ENCODE data around the gene P4HTM.

P4HTM gene

DNA sequence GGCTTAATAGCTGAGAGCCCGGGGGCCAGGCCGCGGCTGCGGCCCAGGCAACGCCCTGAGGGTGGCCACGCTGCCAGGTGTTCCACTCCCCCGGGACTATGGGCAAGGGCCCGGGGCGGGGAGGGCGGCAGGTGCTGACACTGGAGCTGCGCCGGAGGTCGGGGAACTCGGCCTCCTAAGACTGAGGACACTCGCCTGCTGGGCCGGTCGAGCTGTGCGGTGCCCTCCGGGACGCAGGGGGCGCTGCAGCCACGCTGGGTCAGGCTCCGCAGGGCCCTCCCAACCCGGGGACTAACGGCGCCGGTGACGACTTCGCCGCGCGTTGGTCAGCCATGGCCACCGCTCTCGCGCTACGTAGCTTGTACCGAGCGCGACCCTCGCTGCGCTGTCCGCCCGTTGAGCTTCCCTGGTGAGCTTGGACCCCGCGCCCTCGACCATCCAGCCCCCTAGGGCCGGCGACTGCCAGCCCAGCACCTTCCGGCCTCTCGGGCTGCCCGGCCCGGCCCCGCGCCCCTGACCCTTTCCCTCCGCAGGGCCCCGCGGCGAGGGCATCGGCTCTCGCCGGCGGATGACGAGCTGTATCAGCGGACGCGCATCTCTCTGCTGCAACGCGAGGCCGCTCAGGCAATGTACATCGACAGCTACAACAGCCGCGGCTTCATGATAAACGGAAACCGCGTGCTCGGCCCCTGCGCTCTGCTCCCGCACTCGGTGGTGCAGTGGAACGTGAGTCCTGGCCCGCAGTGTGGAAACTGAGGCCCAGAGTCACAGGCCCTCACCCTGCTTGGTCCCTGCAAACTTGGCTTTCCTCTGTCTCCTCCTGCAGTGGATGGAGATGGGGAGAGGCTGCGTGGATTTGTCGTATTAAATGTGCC is 32.0 kb downstream of the P4HTM start, which contains the start of gene NDUFAF3:
NDUFAF3 (plus strand) TSS at position 309 of the 875 bp plus-strand sequence; CDS start at position 333, 24 bp downstream.
- in situ Hi-C loops (cut with MboI; ENCODE audit: low sequenced_read_pairs) = no loop called here

DNA sequence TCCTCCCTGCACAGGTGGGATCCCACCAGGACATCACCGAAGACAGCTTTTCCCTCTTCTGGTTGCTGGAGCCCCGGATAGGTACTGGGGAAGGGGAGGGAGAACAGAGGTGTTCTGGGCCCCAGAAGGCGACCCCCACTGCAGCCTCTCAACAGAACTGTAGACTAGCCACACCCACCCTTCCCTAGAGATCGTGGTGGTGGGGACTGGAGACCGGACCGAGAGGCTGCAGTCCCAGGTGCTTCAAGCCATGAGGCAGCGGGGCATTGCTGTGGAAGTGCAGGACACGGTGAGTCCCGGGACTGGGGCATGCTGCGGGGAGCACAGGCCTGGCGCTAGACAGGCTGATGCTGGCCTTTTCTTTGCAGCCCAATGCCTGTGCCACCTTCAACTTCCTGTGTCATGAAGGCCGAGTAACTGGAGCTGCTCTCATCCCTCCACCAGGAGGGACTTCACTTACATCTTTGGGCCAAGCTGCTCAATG is 32.7 kb downstream of the P4HTM start:
- in situ Hi-C loops (cut with MboI; ENCODE audit: low sequenced_read_pairs) = no loop called here

DNA sequence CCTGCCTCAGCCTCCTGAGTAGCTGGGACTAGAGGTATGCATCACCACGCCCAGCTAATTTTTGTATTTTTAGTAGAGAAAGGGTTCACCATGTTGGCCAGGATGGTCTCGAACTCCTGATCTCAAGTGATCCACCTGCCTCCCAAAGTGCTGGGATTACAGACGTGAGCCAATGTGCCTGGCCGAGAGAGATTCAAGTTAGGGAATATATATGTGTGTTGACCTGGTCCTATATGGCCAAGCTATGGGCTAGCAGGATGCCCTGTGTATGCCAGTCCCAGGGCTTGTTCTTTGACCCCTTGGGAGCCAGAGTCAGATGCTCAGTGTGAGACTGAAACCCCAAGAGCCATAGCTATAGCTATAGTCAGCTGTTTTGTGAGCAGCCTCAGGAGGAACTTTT is 33.7 kb downstream of the P4HTM start:
- in situ Hi-C loops (cut with MboI; ENCODE audit: low sequenced_read_pairs) = no loop called here

DNA sequence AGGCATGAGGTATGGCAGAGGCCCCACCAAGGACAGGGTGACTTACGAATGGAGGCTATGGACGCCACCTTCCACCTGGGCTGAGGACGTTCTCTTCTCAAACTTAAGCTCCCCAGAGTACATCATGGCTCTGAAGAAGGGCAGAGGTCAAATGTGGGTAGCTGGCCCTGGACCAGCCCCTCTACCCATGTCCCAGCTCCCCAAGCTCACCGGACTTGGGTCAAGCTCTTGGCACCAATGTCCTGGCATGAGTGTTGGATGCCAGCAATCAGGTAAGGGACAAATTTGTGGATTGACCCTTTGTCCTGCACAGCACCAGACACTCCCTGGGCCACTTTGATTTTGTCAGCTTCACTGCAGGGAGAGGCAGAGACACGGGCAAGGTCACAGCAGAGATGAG is 34.4 kb downstream of the P4HTM start:
- in situ Hi-C loops (cut with MboI; ENCODE audit: low sequenced_read_pairs) = no loop called here

DNA sequence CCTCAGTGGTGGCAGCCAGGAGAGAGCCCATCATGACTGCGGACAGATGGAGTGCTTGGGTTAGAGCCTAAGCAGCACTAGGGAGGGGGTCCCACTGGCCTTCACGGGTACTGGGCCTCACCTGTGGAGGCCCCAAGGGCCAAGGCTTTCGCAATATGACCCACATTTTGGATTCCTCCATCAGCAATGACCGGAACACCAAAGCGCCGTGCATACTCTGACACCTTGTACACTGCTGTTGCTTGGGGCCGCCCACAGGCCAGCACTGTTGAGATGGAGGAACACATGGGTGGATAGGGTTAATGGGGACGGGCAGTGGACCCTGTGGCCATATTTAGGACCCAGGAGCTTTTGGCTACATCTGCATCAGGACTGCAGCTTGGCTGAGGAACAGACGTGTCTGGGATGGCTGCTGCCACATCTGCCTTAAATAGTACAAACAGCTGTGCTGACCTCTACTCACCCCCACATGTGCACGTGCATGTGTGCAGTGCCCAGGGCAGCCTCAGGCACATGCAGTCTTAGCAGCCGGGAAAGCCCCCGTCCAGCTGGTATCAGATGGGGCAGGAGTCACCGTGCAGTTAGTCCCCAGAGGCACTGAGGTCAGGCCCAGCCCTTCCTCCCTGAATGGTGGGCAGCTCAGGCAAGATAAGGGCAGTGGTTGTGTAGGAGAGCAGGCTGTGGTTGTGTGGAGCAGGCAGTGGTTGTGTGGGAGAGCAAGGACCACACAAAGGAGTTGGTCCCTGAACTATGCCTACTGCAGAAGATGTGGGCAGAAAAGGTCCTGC is 35.2 kb downstream of the P4HTM start:
- in situ Hi-C loops (cut with MboI; ENCODE audit: low sequenced_read_pairs) = no loop called here

DNA sequence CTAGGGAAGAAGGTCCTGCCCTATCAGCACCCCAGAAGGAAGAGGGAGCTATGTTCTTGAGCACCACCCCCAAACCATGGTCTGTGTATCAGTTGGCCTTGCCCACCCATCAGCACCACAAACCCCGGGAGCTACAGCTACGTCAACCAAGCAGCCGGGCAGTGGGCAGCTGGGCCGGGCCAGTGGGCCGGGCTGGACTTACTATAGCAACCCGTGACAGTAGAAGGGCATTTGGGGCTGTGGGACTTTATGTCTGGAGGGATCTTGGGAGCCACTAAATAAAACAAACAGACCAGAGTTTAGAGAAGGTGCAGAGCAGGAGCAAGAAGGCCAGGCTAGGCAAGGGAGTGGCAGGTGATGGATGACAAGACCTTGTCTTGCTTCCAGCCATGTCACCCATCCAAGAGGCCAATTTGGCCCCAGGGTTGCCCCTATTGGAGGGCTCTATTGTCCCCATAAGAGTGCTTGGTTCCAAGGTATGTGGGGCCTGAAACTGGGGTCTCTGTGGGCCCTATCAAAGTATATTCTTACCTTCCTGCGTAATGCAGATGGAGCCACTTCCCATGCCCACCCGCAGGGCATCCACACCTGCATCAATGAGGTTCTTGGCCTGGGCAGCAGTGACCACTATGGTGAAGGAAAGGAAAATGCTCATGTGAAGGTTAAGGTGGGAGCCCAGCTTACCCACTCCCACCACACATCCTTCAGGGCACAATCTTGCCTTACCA is 35.9 kb downstream of the P4HTM start:
- in situ Hi-C loops (cut with MboI; ENCODE audit: low sequenced_read_pairs) = no loop called here

DNA sequence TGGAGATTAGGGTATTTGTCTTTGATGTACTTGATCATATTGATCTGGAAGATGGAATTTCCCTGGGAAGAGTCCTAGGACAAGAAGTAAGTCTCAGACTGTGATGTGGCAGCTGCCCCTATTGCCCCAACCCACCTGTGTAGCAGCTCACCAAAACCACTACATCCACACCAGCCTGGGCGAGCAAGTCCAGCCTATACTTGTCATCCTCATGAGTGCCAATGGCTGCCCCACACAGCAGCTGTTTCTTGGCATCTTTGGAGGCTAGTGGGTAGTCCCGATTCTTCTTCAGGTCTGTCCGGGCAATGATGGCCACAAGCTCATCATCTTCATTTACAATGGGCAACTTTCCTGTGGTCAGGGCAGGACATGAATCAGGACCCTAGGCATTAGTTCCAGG is 36.5 kb downstream of the P4HTM start:
- in situ Hi-C loops (cut with MboI; ENCODE audit: low sequenced_read_pairs) = no loop called here

DNA sequence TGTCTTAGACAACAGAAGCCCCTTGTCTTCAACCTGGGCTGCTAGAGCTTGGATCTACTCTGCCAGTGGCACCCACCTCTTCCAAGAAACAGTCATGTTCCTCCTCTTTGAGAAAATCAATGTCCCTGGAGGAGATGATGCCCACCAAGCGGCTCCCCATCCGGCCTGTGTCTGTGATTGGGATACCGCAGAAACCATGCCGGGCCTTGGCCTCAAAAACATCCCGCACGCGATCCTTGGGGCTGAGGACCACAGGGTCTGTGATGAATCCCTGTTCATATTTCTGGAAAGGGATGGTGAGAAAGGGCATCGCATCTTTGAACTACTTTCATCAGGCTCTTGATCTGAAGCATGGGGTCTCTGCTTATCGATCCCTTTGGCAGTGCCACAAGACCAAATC is 37.6 kb downstream of the P4HTM start:
- in situ Hi-C loops (cut with MboI; ENCODE audit: low sequenced_read_pairs) = no loop called here

DNA sequence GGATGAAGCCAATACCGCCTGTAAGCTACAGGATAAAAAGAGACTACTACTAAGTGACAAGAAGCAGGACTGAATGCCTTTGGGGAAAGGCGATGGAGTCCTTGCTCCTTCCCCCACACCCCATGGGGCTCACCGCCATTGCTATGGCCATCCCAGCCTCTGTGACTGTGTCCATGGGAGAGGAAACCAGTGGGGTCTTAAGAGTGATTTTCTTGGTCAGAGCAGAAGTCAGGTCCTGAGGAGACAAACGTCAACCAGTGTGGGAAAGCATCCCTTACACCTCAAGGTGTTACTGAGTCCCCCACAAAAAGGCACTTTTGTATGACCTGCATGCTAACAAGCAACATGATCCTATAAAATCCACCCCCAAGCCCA is 38.2 kb downstream of the P4HTM start:
- in situ Hi-C loops (cut with MboI; ENCODE audit: low sequenced_read_pairs) = no loop called here

DNA sequence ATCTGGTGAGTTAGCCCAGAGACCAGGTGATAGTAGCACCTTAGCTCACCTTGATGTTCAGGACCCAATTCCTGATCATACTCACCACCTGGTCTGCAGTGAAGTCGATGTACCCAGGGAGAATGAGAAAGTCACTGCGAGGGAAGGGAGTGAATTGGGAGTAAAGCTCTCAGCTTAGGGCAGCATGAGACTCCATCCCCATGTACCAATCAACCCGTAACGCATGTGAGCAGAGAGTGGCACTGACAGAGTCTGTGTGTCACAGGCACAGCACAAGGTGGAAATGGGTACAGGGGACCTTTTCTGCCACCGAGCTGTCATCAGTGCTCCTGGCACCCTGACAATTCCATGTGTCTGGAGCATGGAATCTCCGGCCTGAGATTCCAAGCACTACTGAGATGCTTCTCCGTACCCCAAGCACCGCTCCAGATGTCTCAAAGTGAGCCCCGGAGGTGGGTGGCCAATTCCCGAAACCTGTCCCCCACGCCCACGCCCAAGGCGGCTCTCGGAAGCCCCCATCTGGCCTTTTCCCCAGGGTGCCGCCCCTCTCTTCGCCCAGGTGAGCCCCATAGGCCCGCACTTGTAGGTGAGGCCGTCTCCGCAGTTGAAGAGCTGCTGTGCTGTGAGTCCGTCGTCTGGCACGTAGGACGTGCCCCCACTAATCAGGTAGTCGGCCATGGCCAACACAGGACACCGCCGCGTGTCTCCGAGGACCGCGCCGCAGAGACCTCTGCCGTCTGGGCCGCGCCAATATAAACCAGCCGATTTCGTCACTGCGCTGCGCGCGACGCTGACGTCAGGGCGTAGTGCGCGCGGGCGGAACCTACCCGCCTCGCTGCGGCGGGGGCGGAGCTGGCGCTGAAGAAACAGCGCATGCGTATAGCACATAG is 38.9 kb downstream of the P4HTM start, which contains the start of gene IMPDH2:
IMPDH2 (minus strand) TSS at position 726 of the 890 bp plus-strand sequence; CDS start at position 678, 48 bp downstream.
- in situ Hi-C loops (cut with MboI; ENCODE audit: low sequenced_read_pairs) = no loop called here

DNA sequence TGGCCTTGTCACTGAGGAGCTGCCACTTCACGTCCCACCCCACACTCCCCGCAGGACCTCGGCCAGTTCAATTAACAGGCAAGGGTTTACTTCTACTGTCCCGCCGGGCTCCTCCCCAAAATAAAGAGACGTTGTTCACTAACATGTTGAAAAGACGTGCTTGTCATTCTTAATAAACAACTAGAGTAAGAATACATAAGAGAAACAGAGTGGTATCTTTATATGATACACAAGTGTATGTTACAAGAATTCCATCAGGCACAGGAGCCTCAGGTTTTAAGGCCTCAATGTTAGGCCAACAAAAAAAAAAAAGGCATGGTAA is 39.5 kb downstream of the P4HTM start:
- in situ Hi-C loops (cut with MboI; ENCODE audit: low sequenced_read_pairs) = no loop called here

DNA sequence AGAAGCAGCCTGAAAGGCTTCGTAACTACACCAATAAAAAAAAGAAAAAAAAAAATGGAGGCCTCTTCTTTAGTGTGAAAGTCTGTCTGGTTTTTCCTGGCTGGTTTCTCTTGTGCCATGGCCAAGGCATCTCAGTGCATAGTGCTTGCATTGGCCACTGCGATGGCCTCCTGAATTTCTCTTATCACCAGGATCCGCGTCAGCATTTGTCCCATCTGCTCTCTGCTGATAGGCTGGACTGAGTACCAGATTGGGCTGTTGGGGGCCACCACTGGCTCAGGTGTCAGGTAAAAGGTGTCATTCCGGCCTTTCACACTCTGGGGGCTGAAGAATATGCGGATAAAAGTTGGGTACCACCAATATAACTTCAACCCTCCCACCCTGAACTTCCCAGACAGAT is 40.3 kb downstream of the P4HTM start:
- in situ Hi-C loops (cut with MboI; ENCODE audit: low sequenced_read_pairs) = no loop called here

DNA sequence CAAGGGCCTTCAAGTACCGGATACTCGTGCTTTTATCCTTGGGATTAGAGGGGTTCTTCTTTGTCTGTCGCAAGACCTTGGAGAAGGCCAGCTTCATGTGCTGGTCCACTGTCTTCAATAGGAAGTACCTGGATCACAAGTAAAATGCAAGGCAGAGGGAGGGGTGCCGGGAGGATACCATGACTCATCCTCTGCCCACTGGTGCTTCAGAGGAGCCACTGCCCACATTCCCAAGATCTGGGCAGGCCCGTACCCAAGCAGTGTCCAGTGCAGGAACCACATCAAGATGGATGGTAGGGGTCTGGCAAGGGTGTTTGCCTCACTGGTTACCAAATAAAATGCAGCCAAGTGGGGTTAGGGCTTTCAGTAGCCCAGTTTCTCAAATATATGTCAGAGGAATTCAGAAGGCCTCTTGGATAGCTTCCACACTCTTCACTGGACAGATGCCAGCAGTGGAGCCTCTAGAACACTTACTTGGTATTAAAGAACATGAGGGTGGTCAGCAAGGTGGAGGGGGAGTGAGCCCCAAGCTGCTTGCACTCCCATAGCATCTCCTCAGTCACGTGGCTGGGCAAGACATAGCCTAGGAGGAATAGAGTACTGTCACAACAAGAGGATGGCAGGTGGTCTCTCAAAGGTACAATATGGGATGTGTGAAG is 42.7 kb downstream of the P4HTM start:
- in situ Hi-C loops (cut with MboI; ENCODE audit: low sequenced_read_pairs) = no loop called here

DNA sequence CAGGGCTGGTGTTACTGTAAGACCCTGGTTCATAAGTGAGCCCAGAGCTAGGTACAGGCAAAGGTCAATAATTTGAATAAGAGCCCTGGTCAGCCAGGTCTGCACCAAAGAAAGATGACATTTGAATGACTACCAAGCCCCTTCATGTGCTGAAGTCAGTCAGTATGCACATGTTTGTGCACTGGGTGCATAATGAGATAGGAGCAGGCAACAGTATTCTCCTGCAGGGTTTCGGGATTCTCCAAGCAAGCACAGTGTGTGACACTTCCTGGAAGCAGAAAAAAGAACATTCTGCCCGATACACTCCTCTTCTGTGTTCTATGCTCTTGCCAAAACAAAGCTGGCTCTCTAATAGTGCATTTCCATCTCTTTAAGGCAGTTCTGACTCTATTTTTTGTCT is 44.6 kb downstream of the P4HTM start:
- in situ Hi-C loops (cut with MboI; ENCODE audit: low sequenced_read_pairs) = no loop called here

DNA sequence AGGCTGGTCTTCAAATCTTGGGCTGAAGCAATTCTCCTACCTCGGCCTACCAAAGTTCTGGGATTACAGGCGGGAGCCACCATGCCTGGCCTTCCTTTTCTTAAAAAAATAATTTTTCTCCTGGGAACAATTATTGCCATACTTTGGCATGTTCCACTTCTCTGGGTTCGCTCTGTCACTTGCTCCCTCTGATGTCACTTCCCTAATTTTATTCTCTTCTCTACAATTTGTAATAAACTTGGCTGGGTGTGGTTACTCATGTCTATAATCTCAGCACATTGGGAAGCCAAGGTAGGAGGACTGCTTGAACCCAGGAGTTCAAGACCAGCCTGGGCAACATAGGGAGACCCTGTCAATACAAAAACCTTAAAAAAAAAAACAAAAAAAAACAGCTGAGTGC is 45.2 kb downstream of the P4HTM start:
- in situ Hi-C loops (cut with MboI; ENCODE audit: low sequenced_read_pairs) = no loop called here

DNA sequence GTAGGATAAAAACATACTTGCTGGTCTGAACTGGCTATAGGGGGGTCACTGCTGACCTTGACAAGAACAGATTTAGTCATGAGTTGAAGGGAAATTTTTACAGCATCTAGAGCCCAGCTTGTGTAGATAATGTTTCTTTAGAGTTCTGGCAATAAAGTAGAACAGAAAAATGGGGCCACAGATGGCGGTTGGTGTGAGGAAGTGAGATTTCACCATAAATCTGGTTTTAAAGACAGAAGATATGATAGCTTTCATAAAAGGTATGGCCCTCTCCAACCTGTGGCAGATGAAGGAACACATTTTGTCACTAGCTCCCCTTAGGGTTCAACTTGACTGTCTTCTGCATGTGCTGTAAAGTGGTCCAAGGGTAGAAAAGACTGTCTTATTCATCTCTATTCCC is 63.5 kb downstream of the P4HTM start:
- in situ Hi-C loops (cut with MboI; ENCODE audit: low sequenced_read_pairs) = no loop called here

DNA sequence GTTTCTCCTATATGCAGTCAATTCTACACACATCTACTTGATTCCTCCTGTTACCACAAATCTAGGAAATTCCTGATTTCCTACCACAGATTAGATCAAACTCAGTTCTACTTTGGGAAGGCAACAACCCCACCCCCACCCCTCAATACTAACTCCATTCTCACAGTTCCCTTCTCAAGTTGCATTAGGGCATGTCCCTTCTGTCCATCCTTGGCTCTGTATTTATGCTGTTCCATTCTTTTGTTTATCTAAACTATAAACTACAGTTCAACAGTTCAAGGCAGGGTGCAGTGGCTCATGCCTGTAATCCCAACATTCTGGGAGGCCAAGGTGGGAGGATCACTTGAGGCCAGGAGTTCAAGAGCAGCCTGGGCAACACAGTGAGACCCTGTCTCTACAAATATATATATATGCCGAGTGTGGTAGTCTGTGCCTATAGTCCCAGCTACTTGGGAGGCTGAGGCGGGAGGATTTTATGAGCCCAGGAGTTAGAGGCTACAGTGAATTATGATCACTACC is 64.4 kb downstream of the P4HTM start:
- in situ Hi-C loops (cut with MboI; ENCODE audit: low sequenced_read_pairs) = no loop called here
